HepG2 (cell line): ENCODE measurements around the gene GRIA3. TPM values are rescaled to one million over a fixed set of nuclear protein-coding genes. Genes with fewer than 3 reads are reported as not detected.

ENCODE experiments used
- ATAC-seq: fragments of 200-7000 bp; cut with Tn5 transposase; 3 replicates; pipeline ENCODE4 v1.9.1; 2020; ENCODE audit warnings: mild to moderate bottlenecking, moderate library complexity
- BruUV-seq: library from RNA; stranded (reverse); fragments of 400-500 nt; replicated peaks from 2 replicates; lab custom pipeline; 2021; lab: Mats Ljungman, UMichigan
- CTCF ChIA-PET: fragments of 300-600 bp; formaldehyde crosslinking; extraction: SDS; loops from one replicate; lab custom pipeline; 2021; ENCODE audit warnings: low total read pairs, inconsistent platforms, low intra/inter-chr PET ratio; lab: Yijun Ruan, JAX
- POLR2A ChIA-PET: fragments of 350-600 bp; sonication (Branson Sonifier 250); formaldehyde crosslinking; loops from one replicate; lab custom pipeline; 2020; ENCODE audit warnings: antibody characterized with exemption, inconsistent platforms; lab: Yijun Ruan, JAX
- DNase-seq: peaks from one replicate; pipeline ENCODE4 v3.0.0-alpha.2; 2015; ENCODE audit warnings: low spot score
- FAIRE-seq: peaks from 3 replicates; lab custom pipeline; 2011; peaks lifted over from hg19 to GRCh38; lab: Jason Lieb, UNC
- H2AFZ ChIP-seq: one replicate; pipeline ENCODE4 v1.6.1; 2011; ENCODE audit warnings: low read length, inconsistent platforms
- H3K27ac ChIP-seq: fragments of 300-600 bp; 3 replicates; pipeline ENCODE4 v1.8.0; 2011; ENCODE audit warnings: mixed run types, mild to moderate bottlenecking, mixed read lengths, low read length, inconsistent platforms; ENCODE audit not compliant: insufficient read depth; ENCODE audit errors: extremely low read length
- H3K27me3 ChIP-seq, 2 experiments: fragments of 200-600 bp in 1 of 2; 2 replicates in 1 of 2; 3 replicates in 1 of 2; pipeline versions ENCODE4 v1.6.0 to v1.8.0; 2011; ENCODE audit warnings: low read length in 2 of 2, mild to moderate bottlenecking in 2 of 2, moderate library complexity in 2 of 2, inconsistent platforms in 1 of 2; ENCODE audit not compliant: insufficient read depth in 2 of 2, control insufficient read depth in 1 of 2
- H3K36me3 ChIP-seq, 2 experiments: fragments of 200-600 bp in 1 of 2; replicated peaks in 1 of 2; 2 replicates in 1 of 2; 3 replicates in 1 of 2; pipeline versions ENCODE4 v1.5.1 to v1.8.0; 2011; ENCODE audit warnings: low read length in 2 of 2, inconsistent platforms in 1 of 2; ENCODE audit not compliant: insufficient read depth in 2 of 2, control insufficient read depth in 1 of 2
- H3K4me1 ChIP-seq: 2 replicates; pipeline ENCODE4 v1.5.1; 2012; ENCODE audit warnings: low read length, inconsistent platforms; ENCODE audit not compliant: insufficient read depth
- H3K4me2 ChIP-seq: 2 replicates; pipeline ENCODE4 v1.6.0; 2011; ENCODE audit warnings: low read depth, low read length, inconsistent platforms
- H3K4me3 ChIP-seq, 3 experiments: fragments of 200-600 bp in 1 of 3; sonication (generic), shearing (Covaris generic) in 1 of 3; replicated peaks in 1 of 3; 2 replicates each; pipeline ENCODE4 v1.5.1; 2011 to 2016; ENCODE audit warnings: low read length in 3 of 3, inconsistent platforms in 2 of 3, low read depth in 2 of 3, mild to moderate bottlenecking in 2 of 3, control low read depth in 1 of 3, mixed read lengths in 1 of 3; ENCODE audit not compliant: insufficient read depth in 1 of 3
- H3K79me2 ChIP-seq: one replicate; pipeline ENCODE4 v1.6.1; 2011; ENCODE audit warnings: low read length, inconsistent platforms; ENCODE audit not compliant: insufficient read depth
- H3K9ac ChIP-seq: 2 replicates; pipeline ENCODE4 v1.6.0; 2011; ENCODE audit warnings: mild to moderate bottlenecking, low read depth, low read length, inconsistent platforms; ENCODE audit not compliant: insufficient read depth
- H3K9me3 ChIP-seq: 2 replicates; pipeline ENCODE4 v1.5.1; 2012; ENCODE audit warnings: mild to moderate bottlenecking, low read length
- H4K20me1 ChIP-seq: 2 replicates; pipeline ENCODE4 v1.6.0; 2011; ENCODE audit warnings: inconsistent platforms, mild to moderate bottlenecking, low read length, moderate library complexity; ENCODE audit not compliant: insufficient read depth
- ARID2 ChIP-seq: sonication (generic); formaldehyde crosslinking; IDR thresholded peaks from 2 replicates; pipeline ENCODE4 v1.8.1; 2022; ENCODE audit warnings: mild to moderate bottlenecking, missing genetic modification reagents, borderline replicate concordance
- BHLHE40 ChIP-seq: IDR thresholded peaks from 2 replicates; pipeline ENCODE4 v1.6.1; 2011; ENCODE audit warnings: low read length, improper control_type of control experiment
- CHCHD3 ChIP-seq: sonication (generic); formaldehyde crosslinking; IDR thresholded peaks from 2 replicates; pipeline ENCODE4 v1.8.0; 2022; ENCODE audit warnings: mild to moderate bottlenecking, missing genetic modification reagents, moderate library complexity
- DR1 ChIP-seq: sonication (generic); formaldehyde crosslinking; IDR thresholded peaks from 2 replicates; pipeline ENCODE4 v1.8.0; 2021; ENCODE audit warnings: mild to moderate bottlenecking, missing genetic modification reagents, inconsistent platforms
- KDM5B ChIP-seq: sonication (generic); formaldehyde crosslinking; IDR thresholded peaks from 2 replicates; pipeline ENCODE4 v1.4.0; 2020; ENCODE audit warnings: missing genetic modification reagents, mild to moderate bottlenecking, borderline replicate concordance
- SNAPC2 ChIP-seq: sonication (generic); formaldehyde crosslinking; IDR thresholded peaks from 2 replicates; pipeline ENCODE4 v1.8.1; 2022; ENCODE audit warnings: mild to moderate bottlenecking, missing genetic modification reagents
- TAF1 ChIP-seq: sonication (generic); formaldehyde crosslinking; IDR thresholded peaks from 2 replicates; pipeline ENCODE4 v1.4.0; 2020; ENCODE audit warnings: missing genetic modification reagents
- ZNF232 ChIP-seq: sonication (generic); formaldehyde crosslinking; IDR thresholded peaks from 2 replicates; pipeline ENCODE4 v1.4.0; 2020; ENCODE audit warnings: missing genetic modification reagents, borderline replicate concordance
- WGBS: methylation state at CpG from one replicate; pipeline ENCODE4 v1.1.6; 2017; ENCODE audit warnings: low lambda C conversion rate; 5-methylcytosine and 5-hydroxymethylcytosine counted together
- in situ Hi-C: cut with HindIII; loops from 2 replicates; pipeline ENCODE4 v1.10.0; 2017; ENCODE audit warnings: low pct_unique_long_range_greater_than_20kb; ENCODE audit not compliant: extremely low pct_ligation_motif_present
- intact Hi-C: fragments of 100-400 bp; cut with micrococcal nuclease; formaldehyde crosslinking; loops from one replicate; pipeline ENCODE4 v1.10.0; 2022; ENCODE audit not compliant: unreplicated experiment
- polyA plus RNA-seq, 8 experiments: library from polyadenylated mRNA; depleted of rRNA in 3 of 8; stranded (reverse) in 7 of 8; unstranded in 1 of 8; fragments of >200 nt; fragmentation: Illumina TruSeq in 4 of 8; extraction: Trizol in 4 of 8; gene quantifications; 2 replicates each; pipeline versions ENCODE4 v1.2.1 to v1.2.3, GENCODE V29; 2011 to 2016; ENCODE audit warnings: low read depth in 4 of 8, missing spikeins in 1 of 8, mixed read lengths in 1 of 8; ENCODE audit not compliant: insufficient read depth in 1 of 8
- total RNA-seq, 5 experiments: library from RNA; depleted of rRNA; stranded (reverse); fragments of >200 nt; fragmentation: Illumina TruSeq; extraction: Trizol; gene quantifications; 2 replicates each; pipeline ENCODE4 v1.2.3, GENCODE V29; 2016; ENCODE audit warnings: low read depth in 1 of 5
- TF ChIP-seq, protein P1 (sequence below): sonication (generic); formaldehyde crosslinking; IDR thresholded peaks from 2 replicates; pipeline ENCODE4 v1.4.0; 2020; ENCODE audit warnings: mild to moderate bottlenecking, missing genetic modification reagents
- TF ChIP-seq, protein P2 (sequence below): sonication (generic); formaldehyde crosslinking; IDR thresholded peaks from 2 replicates; pipeline ENCODE4 v1.4.0; 2020; ENCODE audit warnings: missing genetic modification reagents

GRIA3 gene
- total and polyA plus RNA-seq, 2 of the 13 experiments (the other 11 are each of a cell fraction or from before 2014, with no cell fraction given) = not detected

DNA sequence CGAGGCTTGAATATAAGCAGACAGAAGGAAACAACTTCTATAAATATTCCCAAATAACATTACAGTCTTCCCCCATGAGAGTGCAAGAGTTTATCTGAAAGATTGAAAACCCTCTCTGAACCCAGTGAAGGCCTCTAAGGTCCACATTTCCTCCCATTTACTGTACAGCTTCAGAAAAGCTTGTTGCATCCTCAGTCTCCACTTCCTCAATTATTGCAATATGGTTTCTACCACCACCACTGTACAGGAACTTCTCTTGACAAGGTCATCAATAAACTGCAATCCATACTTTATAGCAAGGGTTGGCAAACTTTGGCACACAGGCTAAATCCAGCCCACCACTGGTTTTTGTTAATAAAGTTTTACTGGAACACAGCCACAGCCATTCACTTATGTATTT, 309.8 kb downstream of the GRIA3 start (continued):
- TF ChIP-seq, protein P1, sequence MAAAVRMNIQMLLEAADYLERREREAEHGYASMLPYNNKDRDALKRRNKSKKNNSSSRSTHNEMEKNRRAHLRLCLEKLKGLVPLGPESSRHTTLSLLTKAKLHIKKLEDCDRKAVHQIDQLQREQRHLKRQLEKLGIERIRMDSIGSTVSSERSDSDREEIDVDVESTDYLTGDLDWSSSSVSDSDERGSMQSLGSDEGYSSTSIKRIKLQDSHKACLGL (CRISPR knock-in tag) = no peak
- no peak for TF ChIP-seq SNAPC2 (CRISPR knock-in tag)
- TF ChIP-seq DR1 = no peak
- TF ChIP-seq, all 625 proteins: peak for 0

DNA sequence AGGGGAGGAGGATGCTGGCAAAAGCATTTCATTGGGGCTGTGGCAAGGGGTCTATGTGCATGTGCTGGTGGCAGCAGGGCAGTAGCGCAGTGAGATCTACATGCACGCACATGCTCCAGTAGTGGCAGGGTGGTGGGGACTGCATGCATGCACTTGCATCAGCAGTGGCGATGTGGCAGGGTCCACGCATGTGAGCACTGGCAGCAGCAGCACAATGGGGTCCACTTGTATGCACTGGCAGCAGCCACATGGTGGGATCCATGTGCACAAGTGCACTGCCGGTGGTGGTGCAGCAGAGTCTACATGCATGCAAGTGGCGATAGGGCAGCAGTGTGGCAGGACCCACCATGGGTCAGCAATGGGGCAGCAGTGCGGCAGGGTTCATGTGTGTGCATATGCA, 315.7 kb downstream of the GRIA3 start:
- H3K9me3 ChIP-seq = no peaks in the 10 kb centered on the region
- FAIRE-seq (no peak), DNase-seq (no peak), ATAC-seq (no peak)
- H3K4me3 ChIP-seq = no peak overlapping the region
- no TSS peak for BruUV-seq
- TF ChIP-seq KDM5B (CRISPR knock-in tag) (no peak), ZNF232 (CRISPR knock-in tag) (no peak), ARID2 (no peak), BHLHE40 (no peak), CHCHD3 (CRISPR knock-in tag) (no peak), TAF1 (CRISPR knock-in tag) (no peak)
- TF ChIP-seq, protein P2, sequence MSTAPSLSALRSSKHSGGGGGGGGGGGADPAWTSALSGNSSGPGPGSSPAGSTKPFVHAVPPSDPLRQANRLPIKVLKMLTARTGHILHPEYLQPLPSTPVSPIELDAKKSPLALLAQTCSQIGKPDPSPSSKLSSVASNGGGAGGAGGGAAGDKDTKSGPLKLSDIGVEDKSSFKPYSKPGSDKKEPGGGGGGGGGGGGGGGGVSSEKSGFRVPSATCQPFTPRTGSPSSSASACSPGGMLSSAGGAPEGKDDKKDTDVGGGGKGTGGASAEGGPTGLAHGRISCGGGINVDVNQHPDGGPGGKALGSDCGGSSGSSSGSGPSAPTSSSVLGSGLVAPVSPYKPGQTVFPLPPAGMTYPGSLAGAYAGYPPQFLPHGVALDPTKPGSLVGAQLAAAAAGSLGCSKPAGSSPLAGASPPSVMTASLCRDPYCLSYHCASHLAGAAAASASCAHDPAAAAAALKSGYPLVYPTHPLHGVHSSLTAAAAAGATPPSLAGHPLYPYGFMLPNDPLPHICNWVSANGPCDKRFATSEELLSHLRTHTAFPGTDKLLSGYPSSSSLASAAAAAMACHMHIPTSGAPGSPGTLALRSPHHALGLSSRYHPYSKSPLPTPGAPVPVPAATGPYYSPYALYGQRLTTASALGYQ (CRISPR knock-in tag) = no peak
- WGBS = 100% methylated on average over 1 of the region's 7 CpGs
- H3K27me3 ChIP-seq = no peaks in the 10 kb centered on the region
- ChIA-PET CTCF (no interaction called here), POLR2A (no interaction called here)
- intact Hi-C loops = no loop called here
- no peak overlapping the region for H3K27ac ChIP-seq
- no peak overlapping the region for H3K4me2 ChIP-seq
- H4K20me1 ChIP-seq = no peaks in the 10 kb centered on the region
- no peaks in the 10 kb centered on the region for H3K36me3 ChIP-seq
- no peaks in the 10 kb centered on the region for H3K79me2 ChIP-seq
- H3K4me1 ChIP-seq = no peaks in the 10 kb centered on the region
- H3K9ac ChIP-seq = no peak overlapping the region
- no peak overlapping the region for H2AFZ ChIP-seq
- in situ Hi-C loops = no loop called here
